CD4-positive, alpha-beta T cell (primary cell): ENCODE data around the gene PTPN12. TPM values are rescaled to one million over a fixed set of nuclear protein-coding genes. Genes with fewer than 3 reads are reported as not detected.

Source experiments
- ATAC-seq: fragments of 200-7000 bp; cut with Tn5 transposase; one replicate; pipeline ENCODE4 v1.10.0; 2022; ENCODE audit warnings: mild to moderate bottlenecking; ENCODE audit not compliant: poor library complexity
- CTCF ChIA-PET: fragments of 350-600 bp; sonication (Branson Sonifier 250); formaldehyde crosslinking; loops from one replicate; lab custom pipeline; 2021; ENCODE audit warnings: antibody characterized with exemption, inconsistent platforms; lab: Charles Lee
- POLR2A ChIA-PET: fragments of 350-600 bp; sonication (Branson Sonifier 250); formaldehyde crosslinking; loops from one replicate; lab custom pipeline; 2021; ENCODE audit warnings: antibody characterized with exemption, inconsistent platforms; lab: Charles Lee
- DNase-seq, 14 experiments: peaks; one replicate each; pipeline ENCODE4 v3.0.0-alpha.2; 2013 to 2020; ENCODE audit warnings: mixed read lengths in 2 of 14
- H3K27ac ChIP-seq, 2 donors: one replicate each; pipeline versions ENCODE4 v1.5.1 to v1.7.0; 2013; ENCODE audit warnings: low read length in 2 of 2, low read depth in 1 of 2, mild to moderate bottlenecking in 1 of 2
- H3K27me3 ChIP-seq, 2 experiments: 1 replicate in 1 of 2; 2 replicates in 1 of 2; pipeline versions ENCODE4 v1.6.1 to v1.7.0; 2013; ENCODE audit warnings: low read length in 2 of 2, control low read depth in 1 of 2, mild to moderate bottlenecking in 1 of 2, moderate library complexity in 1 of 2; ENCODE audit not compliant: insufficient read depth in 2 of 2, control insufficient read depth in 1 of 2
- H3K36me3 ChIP-seq: one replicate; pipeline ENCODE4 v1.6.1; 2013; ENCODE audit warnings: low read length, control low read depth; ENCODE audit not compliant: insufficient read depth
- H3K4me1 ChIP-seq: one replicate; pipeline ENCODE4 v1.6.1; 2013; ENCODE audit warnings: low read length, control low read depth; ENCODE audit not compliant: insufficient read depth
- H3K4me3 ChIP-seq: one replicate; pipeline ENCODE4 v1.5.1; 2013; ENCODE audit warnings: mild to moderate bottlenecking, low read length, moderate library complexity
- H3K9me3 ChIP-seq, 2 experiments: 1 replicate in 1 of 2; 2 replicates in 1 of 2; pipeline versions ENCODE4 v1.6.1 to v1.7.0; 2013; ENCODE audit warnings: low read length in 2 of 2, mild to moderate bottlenecking in 2 of 2, control low read depth in 1 of 2, moderate library complexity in 1 of 2; ENCODE audit not compliant: control insufficient read depth in 1 of 2, insufficient read depth in 1 of 2
- H3K27ac Mint-ChIP-seq: one replicate; pipeline ENCODE4 v1.8.0; 2020; ENCODE audit warnings: mixed read lengths
- H3K27me3 Mint-ChIP-seq: one replicate; pipeline ENCODE4 v1.8.0; 2021; ENCODE audit warnings: mixed read lengths
- H3K36me3 Mint-ChIP-seq: one replicate; pipeline ENCODE4 v1.8.0; 2021; ENCODE audit warnings: low read depth, mixed read lengths
- H3K4me1 Mint-ChIP-seq: one replicate; pipeline ENCODE4 v1.8.0; 2021; ENCODE audit warnings: low read depth, mixed read lengths
- H3K4me3 Mint-ChIP-seq: one replicate; pipeline ENCODE4 v1.8.0; 2020; ENCODE audit warnings: mild to moderate bottlenecking, mixed read lengths
- H3K9me3 Mint-ChIP-seq: one replicate; pipeline ENCODE4 v1.8.0; 2020; ENCODE audit warnings: mixed read lengths
- intact Hi-C, 2 experiments: fragments of 100-400 bp; cut with DNase I in 1 of 2; cut with micrococcal nuclease in 1 of 2; formaldehyde crosslinking; loops; one replicate each; pipeline versions ENCODE4 v1.15.1 to v1.9.0; 2023 to 2025; cut with DNase I, micrococcal nuclease
- total RNA-seq, 174 experiments: library from RNA in 2 of 174; stranded (reverse) in 2 of 174; gene quantifications; one replicate each; pipeline ENCODE4 v1.2.3 and lab custom pipeline; 2021 to 2026
- TF ChIP-seq, protein P1 (sequence below): fragments of 200-600 bp; IDR thresholded peaks from one replicate; pipeline ENCODE4 v1.8.0; 2022; ENCODE audit warnings: antibody characterized with exemption, mild to moderate bottlenecking

PTPN12 gene
- total RNA-seq, 2 experiments from 2014 or later, result 11.7 to 14.8 TPM

DNA sequence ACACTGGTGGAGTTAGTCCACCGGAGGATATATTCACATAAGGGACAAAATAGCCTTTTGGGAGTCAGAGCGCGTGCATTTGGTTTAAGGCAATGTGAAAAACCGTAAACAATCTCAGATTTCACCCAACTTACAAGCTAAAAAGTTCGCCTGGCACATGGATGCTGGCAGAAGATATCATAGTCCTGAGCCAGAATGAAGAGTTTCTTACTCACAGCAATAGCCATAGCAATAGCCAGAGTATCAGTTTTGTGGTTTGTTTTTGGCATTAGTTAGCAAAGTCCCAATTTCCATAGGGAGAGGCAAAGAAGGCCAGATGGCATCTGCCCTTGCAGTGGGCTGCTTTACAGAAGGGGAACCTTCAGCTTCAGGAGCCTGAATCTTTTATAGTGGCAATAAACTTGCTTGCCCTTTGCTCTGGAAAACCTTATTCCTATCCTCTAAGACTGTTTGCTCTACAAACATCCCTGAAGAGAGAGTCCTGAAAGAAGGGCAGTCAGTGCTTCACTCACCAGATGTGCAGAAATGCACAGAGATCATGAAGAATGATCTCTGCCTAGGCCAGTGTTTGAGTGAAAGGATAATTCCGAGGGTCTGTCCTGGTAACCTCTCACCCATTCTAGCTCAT is 130.5 kb downstream of the PTPN12 start:
- TF ChIP-seq, protein P1, sequence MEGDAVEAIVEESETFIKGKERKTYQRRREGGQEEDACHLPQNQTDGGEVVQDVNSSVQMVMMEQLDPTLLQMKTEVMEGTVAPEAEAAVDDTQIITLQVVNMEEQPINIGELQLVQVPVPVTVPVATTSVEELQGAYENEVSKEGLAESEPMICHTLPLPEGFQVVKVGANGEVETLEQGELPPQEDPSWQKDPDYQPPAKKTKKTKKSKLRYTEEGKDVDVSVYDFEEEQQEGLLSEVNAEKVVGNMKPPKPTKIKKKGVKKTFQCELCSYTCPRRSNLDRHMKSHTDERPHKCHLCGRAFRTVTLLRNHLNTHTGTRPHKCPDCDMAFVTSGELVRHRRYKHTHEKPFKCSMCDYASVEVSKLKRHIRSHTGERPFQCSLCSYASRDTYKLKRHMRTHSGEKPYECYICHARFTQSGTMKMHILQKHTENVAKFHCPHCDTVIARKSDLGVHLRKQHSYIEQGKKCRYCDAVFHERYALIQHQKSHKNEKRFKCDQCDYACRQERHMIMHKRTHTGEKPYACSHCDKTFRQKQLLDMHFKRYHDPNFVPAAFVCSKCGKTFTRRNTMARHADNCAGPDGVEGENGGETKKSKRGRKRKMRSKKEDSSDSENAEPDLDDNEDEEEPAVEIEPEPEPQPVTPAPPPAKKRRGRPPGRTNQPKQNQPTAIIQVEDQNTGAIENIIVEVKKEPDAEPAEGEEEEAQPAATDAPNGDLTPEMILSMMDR, result no peak
- Mint-ChIP-seq H3K27ac (no peak overlapping the region), H3K4me1 (no peaks in the 10 kb centered on the region), H3K36me3 (no peaks in the 10 kb centered on the region), H3K4me3 (no peak overlapping the region), H3K27me3 (no peaks in the 10 kb centered on the region), H3K9me3 (no peaks in the 10 kb centered on the region)
- H3K27me3 ChIP-seq, result no peaks in the 10 kb centered on the region
- DNase-seq (no peak), ATAC-seq (no peak)
- POLR2A ChIA-PET, result no interaction called here
- H3K36me3 ChIP-seq, result no peaks in the 10 kb centered on the region
- H3K9me3 ChIP-seq, result no peaks in the 10 kb centered on the region
- H3K27ac ChIP-seq, result no peak overlapping the region
- no peak overlapping the region for H3K4me3 ChIP-seq
- H3K4me1 ChIP-seq, result no peaks in the 10 kb centered on the region
- intact Hi-C loops, result no loop called here
- CTCF ChIA-PET, result interaction anchor here (1.3 kb wide), 1 partner anchor 16 kb away, joined by 3 read pairs; no protein-coding TSS in a partner anchor

DNA sequence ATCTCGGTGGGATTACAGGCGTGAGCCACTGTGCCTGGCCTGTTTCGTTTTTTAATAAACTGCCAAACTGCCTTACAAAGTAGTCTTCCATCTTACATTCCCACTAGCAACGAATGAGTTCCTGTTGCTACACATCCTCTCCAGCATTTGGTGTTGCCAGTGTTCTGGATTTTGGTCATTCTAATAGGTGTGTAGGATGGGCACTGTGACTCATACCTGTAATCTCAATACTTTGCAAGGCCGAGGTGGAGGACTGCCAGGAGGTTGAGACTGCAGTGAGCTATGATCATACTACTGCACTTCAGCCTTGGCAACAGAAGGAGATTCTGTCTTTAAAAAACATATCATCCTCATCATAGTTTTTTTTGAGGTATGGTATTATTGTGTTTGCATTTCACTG is 137.8 kb downstream of the PTPN12 start:
- H3K4me1 ChIP-seq, result no peaks in the 10 kb centered on the region
- H3K9me3 ChIP-seq, result no peaks in the 10 kb centered on the region
- H3K27me3 ChIP-seq, result no peaks in the 10 kb centered on the region
- peaks cover 5% of the 10 kb centered on the region for H3K36me3 Mint-ChIP-seq
- no peaks in the 10 kb centered on the region for H3K4me1 Mint-ChIP-seq
- no peaks in the 10 kb centered on the region for H3K9me3 Mint-ChIP-seq
- ATAC-seq (no peak), DNase-seq (no peak)
- intact Hi-C loops, result no loop called here
- no peak overlapping the region for H3K27ac Mint-ChIP-seq
- no peak overlapping the region for H3K4me3 ChIP-seq
- no peaks in the 10 kb centered on the region for H3K36me3 ChIP-seq
- no peak overlapping the region for H3K27ac ChIP-seq
- H3K27me3 Mint-ChIP-seq, result no peaks in the 10 kb centered on the region
- H3K4me3 Mint-ChIP-seq, result no peak overlapping the region
- POLR2A ChIA-PET, result no interaction called here
- CTCF ChIA-PET, result no interaction called here
- TF ChIP-seq, protein P1, result no peak

DNA sequence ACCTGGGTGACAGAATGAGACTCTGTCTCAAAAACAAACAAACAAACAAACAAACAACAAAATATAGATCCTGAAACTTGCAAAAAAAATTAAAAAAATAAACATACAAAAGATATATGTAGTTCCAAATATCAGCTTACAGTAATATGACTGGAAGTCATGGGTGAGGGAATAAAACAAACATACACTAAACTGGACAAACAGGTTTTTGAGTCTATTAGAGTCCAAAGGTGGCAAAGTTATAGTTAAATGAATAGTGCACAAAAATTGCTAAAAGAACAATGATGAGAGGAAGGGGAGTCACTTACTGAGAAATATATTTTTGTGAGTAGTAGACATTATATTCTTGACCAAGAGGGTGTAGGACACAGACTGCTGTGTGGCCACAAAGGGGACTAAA is 142.5 kb downstream of the PTPN12 start:
- H3K4me1 ChIP-seq, result no peaks in the 10 kb centered on the region
- no peak overlapping the region for H3K4me3 Mint-ChIP-seq
- H3K27ac Mint-ChIP-seq, result no peak overlapping the region
- H3K4me3 ChIP-seq, result no peak overlapping the region
- no peaks in the 10 kb centered on the region for H3K9me3 ChIP-seq
- H3K36me3 Mint-ChIP-seq, result peaks cover 20% of the 10 kb centered on the region
- H3K36me3 ChIP-seq, result peaks cover 4% of the 10 kb centered on the region
- H3K4me1 Mint-ChIP-seq, result no peaks in the 10 kb centered on the region
- ATAC-seq (no peak), DNase-seq (no peak)
- H3K9me3 Mint-ChIP-seq, result no peaks in the 10 kb centered on the region
- H3K27me3 Mint-ChIP-seq, result no peaks in the 10 kb centered on the region
- TF ChIP-seq, protein P1, result no peak
- ChIA-PET POLR2A (no interaction called here), CTCF (no interaction called here)
- no peaks in the 10 kb centered on the region for H3K27me3 ChIP-seq
- intact Hi-C loops, result no loop called here
- no peak overlapping the region for H3K27ac ChIP-seq
